ENCODE measurements around the gene OCRL. TPM values are rescaled to one million over a fixed set of nuclear protein-coding genes. Genes with fewer than 3 reads are reported as not detected.

The OCRL gene
- total and polyA plus RNA-seq, 2 of the 13 experiments (the other 11 are each of a cell fraction or from before 2014, with no cell fraction given), result 13.4 to 32.0 TPM

DNA sequence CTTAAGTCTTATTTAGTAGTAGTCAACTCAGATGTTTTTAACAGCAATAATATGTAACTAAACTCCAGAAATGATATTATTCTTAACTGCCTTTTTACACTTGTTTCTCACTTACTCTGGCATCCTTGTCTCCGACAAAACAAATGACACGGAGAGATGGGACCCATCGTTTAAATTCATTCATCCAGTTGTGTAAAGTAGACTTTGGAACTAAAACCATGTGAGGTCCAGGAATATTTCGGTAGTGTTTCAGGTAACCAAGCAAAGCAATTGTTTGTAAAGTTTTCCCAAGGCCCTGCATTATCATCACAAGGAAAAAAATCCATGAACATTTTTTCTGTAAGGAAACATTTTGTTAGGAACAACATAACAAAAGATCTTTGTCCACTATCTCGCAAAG lies 28.4 kb upstream of the OCRL start (continued):
- TF ChIP-seq, protein P1, sequence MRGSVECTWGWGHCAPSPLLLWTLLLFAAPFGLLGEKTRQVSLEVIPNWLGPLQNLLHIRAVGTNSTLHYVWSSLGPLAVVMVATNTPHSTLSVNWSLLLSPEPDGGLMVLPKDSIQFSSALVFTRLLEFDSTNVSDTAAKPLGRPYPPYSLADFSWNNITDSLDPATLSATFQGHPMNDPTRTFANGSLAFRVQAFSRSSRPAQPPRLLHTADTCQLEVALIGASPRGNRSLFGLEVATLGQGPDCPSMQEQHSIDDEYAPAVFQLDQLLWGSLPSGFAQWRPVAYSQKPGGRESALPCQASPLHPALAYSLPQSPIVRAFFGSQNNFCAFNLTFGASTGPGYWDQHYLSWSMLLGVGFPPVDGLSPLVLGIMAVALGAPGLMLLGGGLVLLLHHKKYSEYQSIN (CRISPR knock-in tag; IDR thresholded peaks at IDR 0.05; ENCODE audit: borderline replicate concordance), result no peak
- no peak for TF ChIP-seq SMAD3 (CRISPR knock-in tag; IDR thresholded peaks at IDR 0.05)
- no peak; the same call in 1 of the 2 replicates for TF ChIP-seq RBFOX2 (IDR thresholded peaks at IDR 0.05; ENCODE audit: low read depth, low read length)
- TF ChIP-seq, protein P2, sequence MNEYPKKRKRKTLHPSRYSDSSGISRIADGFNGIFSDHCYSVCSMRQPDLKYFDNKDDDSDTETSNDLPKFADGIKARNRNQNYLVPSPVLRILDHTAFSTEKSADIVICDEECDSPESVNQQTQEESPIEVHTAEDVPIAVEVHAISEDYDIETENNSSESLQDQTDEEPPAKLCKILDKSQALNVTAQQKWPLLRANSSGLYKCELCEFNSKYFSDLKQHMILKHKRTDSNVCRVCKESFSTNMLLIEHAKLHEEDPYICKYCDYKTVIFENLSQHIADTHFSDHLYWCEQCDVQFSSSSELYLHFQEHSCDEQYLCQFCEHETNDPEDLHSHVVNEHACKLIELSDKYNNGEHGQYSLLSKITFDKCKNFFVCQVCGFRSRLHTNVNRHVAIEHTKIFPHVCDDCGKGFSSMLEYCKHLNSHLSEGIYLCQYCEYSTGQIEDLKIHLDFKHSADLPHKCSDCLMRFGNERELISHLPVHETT (CRISPR knock-in tag; conservative IDR thresholded peaks at IDR 0.05), result no peak
- no peak for TF ChIP-seq ZNF260 (CRISPR knock-in tag; IDR thresholded peaks at IDR 0.05; ENCODE audit: borderline replicate concordance, low read depth)
- no peak for TF ChIP-seq KMT2A (CRISPR knock-in tag; IDR thresholded peaks at IDR 0.05)
- TF ChIP-seq, protein P3, sequence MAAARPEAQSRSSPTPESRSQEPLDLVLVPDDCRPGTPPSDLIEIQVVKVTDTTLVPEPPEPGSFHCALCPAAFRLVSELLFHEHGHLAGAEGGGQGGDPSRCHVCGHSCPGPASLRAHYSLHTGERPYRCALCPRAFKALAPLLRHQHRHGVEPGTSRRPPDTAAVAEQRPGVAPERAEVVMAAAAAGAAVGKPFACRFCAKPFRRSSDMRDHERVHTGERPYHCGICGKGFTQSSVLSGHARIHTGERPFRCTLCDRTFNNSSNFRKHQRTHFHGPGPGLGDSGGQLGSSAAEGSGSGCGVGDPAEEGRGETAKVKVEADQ (CRISPR knock-in tag; IDR thresholded peaks at IDR 0.05; ENCODE audit: borderline replicate concordance), result no peak
- TF ChIP-seq YY1 (IDR thresholded peaks at IDR 0.05; ENCODE audit: insufficient read depth, insufficient replicate concordance, low read depth, low read length), result no peak
- TF ChIP-seq LCORL (IDR thresholded peaks at IDR 0.05), result no peak
- TF ChIP-seq LCORL (CRISPR knock-in tag; IDR thresholded peaks at IDR 0.05), result no peak
- TF ChIP-seq, protein P4, sequence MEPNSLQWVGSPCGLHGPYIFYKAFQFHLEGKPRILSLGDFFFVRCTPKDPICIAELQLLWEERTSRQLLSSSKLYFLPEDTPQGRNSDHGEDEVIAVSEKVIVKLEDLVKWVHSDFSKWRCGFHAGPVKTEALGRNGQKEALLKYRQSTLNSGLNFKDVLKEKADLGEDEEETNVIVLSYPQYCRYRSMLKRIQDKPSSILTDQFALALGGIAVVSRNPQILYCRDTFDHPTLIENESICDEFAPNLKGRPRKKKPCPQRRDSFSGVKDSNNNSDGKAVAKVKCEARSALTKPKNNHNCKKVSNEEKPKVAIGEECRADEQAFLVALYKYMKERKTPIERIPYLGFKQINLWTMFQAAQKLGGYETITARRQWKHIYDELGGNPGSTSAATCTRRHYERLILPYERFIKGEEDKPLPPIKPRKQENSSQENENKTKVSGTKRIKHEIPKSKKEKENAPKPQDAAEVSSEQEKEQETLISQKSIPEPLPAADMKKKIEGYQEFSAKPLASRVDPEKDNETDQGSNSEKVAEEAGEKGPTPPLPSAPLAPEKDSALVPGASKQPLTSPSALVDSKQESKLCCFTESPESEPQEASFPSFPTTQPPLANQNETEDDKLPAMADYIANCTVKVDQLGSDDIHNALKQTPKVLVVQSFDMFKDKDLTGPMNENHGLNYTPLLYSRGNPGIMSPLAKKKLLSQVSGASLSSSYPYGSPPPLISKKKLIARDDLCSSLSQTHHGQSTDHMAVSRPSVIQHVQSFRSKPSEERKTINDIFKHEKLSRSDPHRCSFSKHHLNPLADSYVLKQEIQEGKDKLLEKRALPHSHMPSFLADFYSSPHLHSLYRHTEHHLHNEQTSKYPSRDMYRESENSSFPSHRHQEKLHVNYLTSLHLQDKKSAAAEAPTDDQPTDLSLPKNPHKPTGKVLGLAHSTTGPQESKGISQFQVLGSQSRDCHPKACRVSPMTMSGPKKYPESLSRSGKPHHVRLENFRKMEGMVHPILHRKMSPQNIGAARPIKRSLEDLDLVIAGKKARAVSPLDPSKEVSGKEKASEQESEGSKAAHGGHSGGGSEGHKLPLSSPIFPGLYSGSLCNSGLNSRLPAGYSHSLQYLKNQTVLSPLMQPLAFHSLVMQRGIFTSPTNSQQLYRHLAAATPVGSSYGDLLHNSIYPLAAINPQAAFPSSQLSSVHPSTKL (CRISPR knock-in tag; IDR thresholded peaks at IDR 0.05), result peak; percentile 74
- TF ChIP-seq, protein P5, sequence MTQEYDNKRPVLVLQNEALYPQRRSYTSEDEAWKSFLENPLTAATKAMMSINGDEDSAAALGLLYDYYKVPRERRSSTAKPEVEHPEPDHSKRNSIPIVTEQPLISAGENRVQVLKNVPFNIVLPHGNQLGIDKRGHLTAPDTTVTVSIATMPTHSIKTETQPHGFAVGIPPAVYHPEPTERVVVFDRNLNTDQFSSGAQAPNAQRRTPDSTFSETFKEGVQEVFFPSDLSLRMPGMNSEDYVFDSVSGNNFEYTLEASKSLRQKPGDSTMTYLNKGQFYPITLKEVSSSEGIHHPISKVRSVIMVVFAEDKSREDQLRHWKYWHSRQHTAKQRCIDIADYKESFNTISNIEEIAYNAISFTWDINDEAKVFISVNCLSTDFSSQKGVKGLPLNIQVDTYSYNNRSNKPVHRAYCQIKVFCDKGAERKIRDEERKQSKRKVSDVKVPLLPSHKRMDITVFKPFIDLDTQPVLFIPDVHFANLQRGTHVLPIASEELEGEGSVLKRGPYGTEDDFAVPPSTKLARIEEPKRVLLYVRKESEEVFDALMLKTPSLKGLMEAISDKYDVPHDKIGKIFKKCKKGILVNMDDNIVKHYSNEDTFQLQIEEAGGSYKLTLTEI (CRISPR knock-in tag; conservative IDR thresholded peaks at IDR 0.05), result no peak
- TF ChIP-seq ZZZ3 (CRISPR knock-in tag; IDR thresholded peaks at IDR 0.05; ENCODE audit: borderline replicate concordance), result no peak
- no peak for TF ChIP-seq NCOA1 (CRISPR knock-in tag; IDR thresholded peaks at IDR 0.05)
- TF ChIP-seq ZNF496 (CRISPR knock-in tag; IDR thresholded peaks at IDR 0.05; ENCODE audit: insufficient replicate concordance), result no peak
- TF ChIP-seq NAIF1 (CRISPR knock-in tag; IDR thresholded peaks at IDR 0.05; ENCODE audit: borderline replicate concordance), result no peak
- 0 out of 2 replicates have a peak, but pooled peaks have one; percentile 39 for TF ChIP-seq MED1 (CRISPR knock-in tag; IDR thresholded peaks at IDR 0.05)
- no peak for TF ChIP-seq ZNF180 (CRISPR knock-in tag; IDR thresholded peaks at IDR 0.05; ENCODE audit: borderline replicate concordance, low read depth)
- TF ChIP-seq, protein P6, sequence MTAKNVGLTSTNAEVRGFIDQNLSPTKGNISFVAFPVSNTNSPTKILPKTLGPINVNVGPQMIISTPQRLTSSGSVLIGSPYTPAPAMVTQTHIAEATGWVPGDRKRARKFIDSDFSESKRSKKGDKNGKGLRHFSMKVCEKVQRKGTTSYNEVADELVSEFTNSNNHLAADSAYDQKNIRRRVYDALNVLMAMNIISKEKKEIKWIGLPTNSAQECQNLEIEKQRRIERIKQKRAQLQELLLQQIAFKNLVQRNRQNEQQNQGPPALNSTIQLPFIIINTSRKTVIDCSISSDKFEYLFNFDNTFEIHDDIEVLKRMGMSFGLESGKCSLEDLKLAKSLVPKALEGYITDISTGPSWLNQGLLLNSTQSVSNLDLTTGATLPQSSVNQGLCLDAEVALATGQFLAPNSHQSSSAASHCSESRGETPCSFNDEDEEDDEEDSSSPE (CRISPR knock-in tag; IDR thresholded peaks at IDR 0.05), result no peak

Data from HepG2 (cell line).